Fibroblast of the aortic adventitia (primary cell): ENCODE data around the gene BFSP2. TPM values are rescaled to one million over a fixed set of nuclear protein-coding genes. Genes with fewer than 3 reads are reported as not detected.

Source experiments
- DNase-seq: peaks from one replicate; pipeline ENCODE4 v3.0.0-alpha.2; 2010; ENCODE audit warnings: low read depth
- H3K4me3 ChIP-seq: 2 replicates; pipeline ENCODE4 v1.5.1; 2011; ENCODE audit warnings: low read depth, mild to moderate bottlenecking, control low read depth, low read length, moderate library complexity
- total RNA-seq: library from RNA; depleted of rRNA; stranded (reverse); fragments of >200 nt; gene quantifications from 2 replicates; pipeline ENCODE4 v1.2.3, GENCODE V29; 2012; ENCODE audit warnings: low replicate concordance
- TF ChIP-seq, protein P1 (sequence below): IDR thresholded peaks from 2 replicates; pipeline ENCODE4 v1.5.1; 2011; ENCODE audit warnings: mild to moderate bottlenecking, low read length, control low read depth, inconsistent platforms; ENCODE audit not compliant: insufficient read depth

BFSP2 gene
- total RNA-seq, 1 donor: not detected

- H3K4me3 ChIP-seq: no peak overlapping the region
- no peak for DNase-seq
- TF ChIP-seq, protein P1, sequence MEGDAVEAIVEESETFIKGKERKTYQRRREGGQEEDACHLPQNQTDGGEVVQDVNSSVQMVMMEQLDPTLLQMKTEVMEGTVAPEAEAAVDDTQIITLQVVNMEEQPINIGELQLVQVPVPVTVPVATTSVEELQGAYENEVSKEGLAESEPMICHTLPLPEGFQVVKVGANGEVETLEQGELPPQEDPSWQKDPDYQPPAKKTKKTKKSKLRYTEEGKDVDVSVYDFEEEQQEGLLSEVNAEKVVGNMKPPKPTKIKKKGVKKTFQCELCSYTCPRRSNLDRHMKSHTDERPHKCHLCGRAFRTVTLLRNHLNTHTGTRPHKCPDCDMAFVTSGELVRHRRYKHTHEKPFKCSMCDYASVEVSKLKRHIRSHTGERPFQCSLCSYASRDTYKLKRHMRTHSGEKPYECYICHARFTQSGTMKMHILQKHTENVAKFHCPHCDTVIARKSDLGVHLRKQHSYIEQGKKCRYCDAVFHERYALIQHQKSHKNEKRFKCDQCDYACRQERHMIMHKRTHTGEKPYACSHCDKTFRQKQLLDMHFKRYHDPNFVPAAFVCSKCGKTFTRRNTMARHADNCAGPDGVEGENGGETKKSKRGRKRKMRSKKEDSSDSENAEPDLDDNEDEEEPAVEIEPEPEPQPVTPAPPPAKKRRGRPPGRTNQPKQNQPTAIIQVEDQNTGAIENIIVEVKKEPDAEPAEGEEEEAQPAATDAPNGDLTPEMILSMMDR: no peak
Observed at GRCh38 chr3:133388696-133389395, 11.0 kb upstream of the BFSP2 start.

DNA sequence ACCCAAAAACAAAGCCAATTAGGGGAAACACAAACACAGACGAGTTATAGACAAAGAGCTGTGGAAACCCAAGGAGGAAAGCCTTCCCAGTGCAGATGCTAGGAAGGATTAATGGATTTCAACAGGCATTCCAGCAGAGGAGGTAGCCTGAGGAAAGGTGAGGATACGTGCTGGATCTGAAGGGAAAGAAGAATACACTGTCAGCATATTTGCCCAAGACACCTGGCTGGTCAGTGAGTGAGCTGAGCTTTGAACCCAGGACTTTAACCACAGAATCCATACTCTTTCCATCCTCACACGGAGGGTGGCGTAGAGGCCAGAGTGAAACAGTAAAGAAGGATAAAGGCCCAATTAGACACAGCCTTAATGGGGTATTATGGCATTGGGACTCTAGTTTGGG is 9.1 kb upstream of the BFSP2 start:
- DNase-seq: no peak
- TF ChIP-seq, protein P1: no peak
- no peak overlapping the region for H3K4me3 ChIP-seq

- no peak for DNase-seq
- no peak overlapping the region for H3K4me3 ChIP-seq
- TF ChIP-seq, protein P1: no peak
Observed at GRCh38 chr3:133393204-133393603, 6.7 kb upstream of the BFSP2 start.

DNA sequence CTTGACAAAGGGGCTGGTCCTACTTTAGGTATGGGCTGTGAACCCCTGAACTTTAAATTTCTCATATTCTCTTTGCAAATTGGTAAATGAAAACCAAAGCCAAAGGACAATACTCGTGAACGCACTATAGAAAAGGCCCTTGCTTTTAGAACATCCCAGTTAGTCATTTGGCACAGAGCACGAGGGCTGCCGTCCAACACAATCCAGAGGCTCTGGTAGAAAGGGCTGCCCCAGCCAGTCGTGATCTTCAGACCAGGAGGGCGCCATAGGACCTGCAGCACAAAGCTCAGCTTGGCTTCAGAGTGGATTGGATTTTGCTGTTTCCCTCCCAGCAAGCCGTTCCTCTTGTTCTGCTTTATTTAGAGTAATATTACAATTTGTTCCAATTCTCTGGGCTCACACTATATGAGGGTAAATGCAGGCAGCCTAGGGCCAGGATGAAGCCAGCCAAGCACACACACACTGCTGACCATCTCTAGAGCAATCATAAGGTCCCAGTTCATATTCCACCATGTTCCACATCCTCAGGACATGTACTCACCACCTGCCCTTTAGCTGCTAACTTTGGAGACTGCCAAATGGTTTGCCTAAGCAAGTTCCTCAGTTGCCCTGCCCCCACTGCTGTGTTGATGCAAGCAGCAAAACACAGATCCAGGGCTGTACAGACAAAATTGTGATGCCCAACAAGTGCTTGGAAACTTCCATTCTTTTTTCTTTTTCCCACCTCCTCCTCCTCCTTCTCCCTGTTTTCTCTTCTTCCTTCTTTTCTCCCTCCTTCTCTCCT is 6.0 kb upstream of the BFSP2 start:
- TF ChIP-seq, protein P1: no peak
- DNase-seq: peak; percentile 50

DNA sequence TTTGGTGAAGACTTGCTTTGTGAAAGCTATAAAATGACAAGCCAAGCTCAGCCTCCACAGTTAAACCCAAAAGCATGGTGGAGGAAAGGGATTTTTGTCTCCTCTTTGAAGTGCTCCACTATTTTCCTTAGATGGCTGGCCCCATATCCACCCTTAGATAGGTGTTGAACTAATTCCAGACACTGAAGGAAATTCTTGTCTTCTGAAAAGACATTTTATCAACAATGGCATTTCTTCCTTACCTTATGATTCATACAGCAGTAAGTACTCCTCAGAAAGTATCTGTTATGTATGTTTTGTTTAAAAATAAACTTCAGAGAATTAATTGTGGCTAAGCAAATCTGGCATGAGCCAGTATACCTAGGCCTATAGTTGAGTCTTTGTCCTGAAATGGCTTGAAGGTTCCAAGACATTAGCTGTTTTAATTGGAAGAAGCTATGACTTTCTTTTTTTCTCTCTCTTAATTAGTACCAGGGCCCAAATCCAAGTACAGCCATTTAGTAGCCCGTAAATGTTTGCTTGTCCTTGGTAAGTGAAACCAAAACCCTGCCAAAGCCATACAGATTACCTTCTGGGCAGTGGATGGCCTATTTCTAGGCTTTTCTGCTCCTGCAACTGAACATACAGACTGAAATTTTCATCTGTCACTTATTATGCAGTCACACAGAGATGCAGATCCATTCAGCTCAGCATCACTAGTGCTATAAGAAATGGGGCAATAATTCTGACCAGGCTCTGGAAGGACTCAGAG is 5.1 kb upstream of the BFSP2 start:
- no peak overlapping the region for H3K4me3 ChIP-seq
- peak; percentile 58 for DNase-seq
- TF ChIP-seq, protein P1: no peak

More for the DNA sequence above, 6.0 kb upstream of the BFSP2 start:
- H3K4me3 ChIP-seq: no peak overlapping the region

GRCh38 chr3:133396906-133397305 is 3.0 kb upstream of the BFSP2 start:
- DNase-seq: no peak
- no peak overlapping the region for H3K4me3 ChIP-seq
- TF ChIP-seq, protein P1: no peak
